Activated T-cell treated with anti-CD3 and anti-CD28 coated beads for 48 hours (primary cell): ENCODE results near the gene SNX7.

Experiments used
- DNase-seq: peaks from one replicate; pipeline ENCODE4 v3.0.0-alpha.2; 2020; ENCODE audit warnings: low read depth

Gene SNX7

GRCh38 chr1:98769162-98769561 is 107.6 kb downstream of the SNX7 start:
- no peak for DNase-seq

GRCh38 chr1:98781906-98782305 is 120.4 kb downstream of the SNX7 start:
- DNase-seq: no peak

- DNase-seq: no peak
Measured at GRCh38 chr1:98783821-98784220, 122.3 kb downstream of the SNX7 start.

GRCh38 chr1:98791498-98791897 is 130.0 kb downstream of the SNX7 start:
- no peak for DNase-seq

GRCh38 chr1:98792123-98792522 is 130.6 kb downstream of the SNX7 start:
- no peak for DNase-seq

GRCh38 chr1:98793136-98793535 is 131.6 kb downstream of the SNX7 start:
- no peak for DNase-seq

DNA sequence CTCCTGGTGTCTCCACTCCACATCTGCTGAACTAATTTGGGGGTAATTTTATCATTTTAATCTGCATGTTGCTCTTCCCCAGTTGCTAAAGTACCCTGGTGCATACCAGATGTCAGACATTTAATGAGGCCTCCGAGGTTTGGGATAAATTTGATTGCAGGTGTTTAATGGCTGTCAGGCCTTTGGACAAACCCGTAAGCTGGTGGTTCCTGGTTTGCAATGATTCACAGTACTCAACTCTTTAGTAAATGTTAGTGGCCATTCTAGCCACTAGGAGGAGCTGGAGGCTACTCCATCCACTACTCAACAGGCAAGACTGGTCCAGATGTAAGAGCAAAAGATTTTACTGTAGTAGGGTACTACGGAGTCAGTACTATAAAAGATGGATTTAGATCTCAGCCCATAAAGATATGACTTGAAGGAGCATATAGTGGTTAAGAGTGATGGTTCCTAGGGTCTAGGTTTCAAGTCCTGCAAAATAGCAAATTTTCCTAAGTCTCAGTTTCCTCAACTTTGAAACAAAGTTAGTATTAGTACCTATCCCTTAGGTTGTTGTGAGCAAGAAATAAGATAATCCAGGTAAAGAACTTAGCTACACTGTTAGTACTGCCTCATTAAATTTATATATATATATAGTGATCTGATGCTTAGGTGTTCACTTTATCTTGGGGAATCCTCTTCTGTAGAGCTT is 132.8 kb downstream of the SNX7 start:
- peak; percentile 19 for DNase-seq

- DNase-seq: no peak
Measured at GRCh38 chr1:98796049-98796448, 134.5 kb downstream of the SNX7 start.

GRCh38 chr1:98797506-98797905 is 136.0 kb downstream of the SNX7 start:
- DNase-seq: no peak
